GM18907 (cell line): ENCODE results near the gene CHI3L1.

Source experiments
- ATAC-seq: cut with Tn5 transposase; IDR thresholded peaks from one replicate; pipeline ENCODE4 v1.9.1; 2021; ENCODE audit warnings: mild to moderate bottlenecking, moderate library complexity; ENCODE audit not compliant: unreplicated experiment

CHI3L1 gene

GRCh38 chr1:203207751-203208150 is 21.2 kb upstream of the CHI3L1 start:
- no peak for ATAC-seq

GRCh38 chr1:203206129-203206687 is 19.7 kb upstream of the CHI3L1 start:
- ATAC-seq = no peak

DNA sequence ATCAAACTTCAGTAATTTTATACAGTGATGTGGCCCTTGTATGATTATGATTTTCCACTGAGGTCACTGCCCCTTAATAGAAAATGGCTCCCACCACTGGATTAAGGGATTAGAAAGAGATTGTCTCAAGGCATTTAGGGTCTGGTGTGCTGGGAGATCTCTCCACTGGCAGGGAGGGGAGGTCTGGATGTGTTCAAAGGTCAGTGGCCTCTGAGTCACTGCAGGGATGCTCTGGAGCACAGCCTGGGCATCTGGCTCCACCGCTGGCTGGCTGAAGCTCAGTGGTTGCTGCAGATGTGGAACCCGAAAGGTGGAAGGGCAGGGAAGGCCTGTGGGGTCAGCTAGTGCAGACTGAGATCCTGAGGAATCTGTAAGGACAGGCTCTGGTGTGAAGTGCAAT is 18.3 kb upstream of the CHI3L1 start:
- no peak for ATAC-seq

DNA sequence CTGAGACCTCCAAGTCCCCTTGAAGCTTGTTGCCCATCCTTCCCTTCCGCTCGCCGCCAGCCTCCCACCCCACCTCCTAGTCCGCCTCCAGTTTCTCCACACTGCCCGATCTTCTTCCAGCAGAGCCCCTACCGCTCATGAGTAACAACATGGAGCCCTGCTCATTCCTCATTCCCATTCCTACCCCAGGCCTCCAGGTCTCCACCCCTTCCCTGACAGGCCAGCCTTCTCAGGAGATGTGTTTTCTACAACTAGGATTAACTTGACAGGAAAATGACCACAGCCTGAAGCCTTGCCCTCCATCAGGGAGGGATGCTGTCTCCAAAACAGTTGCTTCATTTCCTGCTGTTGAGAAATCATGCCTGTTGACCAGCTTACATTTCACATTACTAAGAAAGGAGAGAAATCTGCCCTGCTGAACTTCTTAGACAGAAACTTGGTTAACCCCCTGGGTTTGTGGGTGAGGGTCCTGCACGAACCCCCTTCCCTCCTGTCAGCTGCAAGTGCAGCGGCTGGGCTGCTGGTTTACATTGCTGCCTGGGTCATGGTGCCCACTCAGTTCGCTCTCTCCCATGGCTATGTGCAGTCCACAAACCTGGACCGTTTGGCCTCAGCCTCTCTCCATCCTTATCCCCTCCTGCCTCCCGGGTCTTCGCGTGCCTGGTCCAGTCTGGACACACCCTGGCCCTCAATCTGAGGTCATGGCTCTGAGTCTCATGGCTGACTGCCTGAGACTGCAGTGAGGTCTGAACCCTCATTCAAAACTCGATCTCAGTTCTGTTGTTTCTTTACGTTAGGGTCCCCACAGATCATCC is 16.1 kb upstream of the CHI3L1 start:
- no peak for ATAC-seq

DNA sequence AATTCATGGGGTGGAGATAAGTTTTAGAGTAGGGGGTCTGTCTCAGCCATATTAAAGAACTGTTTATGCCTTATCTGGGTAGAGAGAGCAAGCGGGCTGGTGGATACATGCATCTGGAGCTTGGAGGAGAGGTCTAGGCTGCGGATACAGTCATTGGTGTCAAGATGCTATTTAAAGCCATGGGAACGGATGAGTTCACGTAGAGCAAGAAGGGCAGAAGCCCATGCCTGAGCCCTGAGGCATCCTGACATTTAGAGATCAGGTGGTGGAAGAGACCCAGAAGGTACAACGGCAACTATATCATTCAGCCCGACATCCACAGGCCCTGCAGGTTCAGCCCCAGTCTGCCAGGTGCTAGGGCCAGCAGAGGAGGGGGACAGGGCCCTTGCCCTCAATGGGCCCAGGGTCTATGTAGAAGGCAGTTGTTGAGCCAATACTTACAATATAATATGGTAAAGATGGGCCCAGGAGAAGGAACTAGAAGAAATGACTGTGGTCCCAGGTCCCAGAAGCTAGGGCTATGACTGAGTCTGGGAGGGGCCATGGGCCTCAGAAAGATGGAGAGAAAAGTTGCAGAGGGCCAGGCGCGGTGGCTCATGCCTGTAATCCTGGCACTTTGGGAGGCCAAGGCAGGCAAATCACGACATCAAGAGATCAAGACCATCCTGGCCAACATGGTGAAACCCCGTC is 15.2 kb upstream of the CHI3L1 start:
- no peak for ATAC-seq

DNA sequence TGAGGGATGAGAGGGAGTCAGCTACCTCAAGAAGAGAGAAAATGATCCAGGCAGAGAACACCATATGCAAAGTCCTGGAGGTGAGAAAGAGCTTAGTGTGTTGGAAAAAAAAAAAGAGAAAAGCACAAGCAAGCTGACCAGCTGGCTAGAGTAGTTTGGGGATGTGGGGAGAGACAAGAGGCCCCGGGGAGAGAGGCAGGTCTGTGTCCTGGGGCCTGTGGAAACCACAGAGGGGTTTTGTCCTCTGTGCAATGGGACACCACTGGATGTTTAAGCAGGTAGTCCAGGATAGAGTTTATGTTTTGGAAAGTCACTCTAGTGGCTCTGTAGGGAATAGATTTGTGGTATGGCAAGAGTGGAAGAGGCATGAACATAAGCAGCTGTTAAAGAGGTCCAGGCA is 14.4 kb upstream of the CHI3L1 start:
- no peak for ATAC-seq

DNA sequence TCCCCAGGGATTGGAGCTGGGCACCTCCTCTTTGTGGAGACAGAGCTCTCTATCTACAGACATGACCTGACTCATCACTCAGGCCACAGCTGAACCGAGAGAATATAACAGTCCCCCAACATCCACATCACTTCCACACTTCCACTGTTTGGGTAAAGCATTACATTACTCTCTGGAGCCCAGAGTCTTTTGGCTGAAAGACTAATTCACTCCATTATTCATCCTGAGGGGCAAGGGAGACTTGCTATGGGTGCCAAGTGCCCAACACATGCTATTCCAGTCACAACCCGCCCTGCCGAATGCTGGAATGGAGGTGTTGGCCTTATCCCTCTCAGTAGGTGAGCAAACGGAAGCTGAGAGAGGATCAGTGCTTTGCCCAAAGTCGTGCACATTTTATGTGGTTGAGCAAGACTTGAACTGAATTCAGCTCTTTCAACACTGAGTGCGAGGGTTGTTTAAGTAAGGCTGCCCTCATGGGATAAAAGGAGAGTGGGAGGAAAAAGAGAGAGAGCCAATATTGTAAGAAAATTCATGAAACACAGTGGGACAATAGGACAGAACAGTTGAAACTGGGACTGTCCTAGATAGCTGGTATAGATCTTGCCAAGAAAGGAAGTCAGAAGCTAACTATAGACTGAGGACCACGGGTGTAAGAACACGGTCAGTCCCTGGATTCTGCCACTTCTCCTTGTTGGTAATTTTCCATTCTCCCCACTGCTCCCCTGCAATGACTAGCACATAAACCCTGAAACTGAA is 13.5 kb upstream of the CHI3L1 start:
- no peak for ATAC-seq

GRCh38 chr1:203199481-203199815 is 12.9 kb upstream of the CHI3L1 start:
- ATAC-seq = no peak

- ATAC-seq = no peak
These were observed 12.5 kb upstream of the CHI3L1 start for GRCh38 chr1:203199002-203199401.

- ATAC-seq = no peak
These were observed 11.1 kb upstream of the CHI3L1 start for GRCh38 chr1:203197625-203198024.

- no peak for ATAC-seq
These were observed 9.9 kb upstream of the CHI3L1 start for GRCh38 chr1:203196371-203196770.

- no peak for ATAC-seq
These were observed 4.4 kb upstream of the CHI3L1 start for GRCh38 chr1:203190949-203191348.

DNA sequence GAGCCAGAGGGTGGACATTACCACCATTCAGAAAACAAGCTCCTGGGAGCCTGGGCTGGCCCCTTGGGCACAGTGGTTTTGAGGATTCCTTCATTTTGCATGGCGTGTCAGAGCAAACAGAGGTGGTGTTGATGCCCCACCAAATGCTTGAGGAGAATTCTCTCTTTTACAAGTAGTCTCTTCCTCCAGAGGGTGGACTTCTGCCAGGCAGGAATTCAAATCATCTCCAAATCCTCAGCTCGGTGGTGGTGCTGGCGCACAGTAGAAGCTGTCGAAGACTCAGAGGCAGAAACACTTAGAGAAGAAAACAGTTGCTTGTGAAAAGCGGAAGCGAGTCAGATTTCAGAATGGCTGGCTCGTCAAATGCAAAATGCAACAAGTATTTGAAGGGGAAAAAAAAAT is 3.4 kb upstream of the CHI3L1 start:
- no peak for ATAC-seq

DNA sequence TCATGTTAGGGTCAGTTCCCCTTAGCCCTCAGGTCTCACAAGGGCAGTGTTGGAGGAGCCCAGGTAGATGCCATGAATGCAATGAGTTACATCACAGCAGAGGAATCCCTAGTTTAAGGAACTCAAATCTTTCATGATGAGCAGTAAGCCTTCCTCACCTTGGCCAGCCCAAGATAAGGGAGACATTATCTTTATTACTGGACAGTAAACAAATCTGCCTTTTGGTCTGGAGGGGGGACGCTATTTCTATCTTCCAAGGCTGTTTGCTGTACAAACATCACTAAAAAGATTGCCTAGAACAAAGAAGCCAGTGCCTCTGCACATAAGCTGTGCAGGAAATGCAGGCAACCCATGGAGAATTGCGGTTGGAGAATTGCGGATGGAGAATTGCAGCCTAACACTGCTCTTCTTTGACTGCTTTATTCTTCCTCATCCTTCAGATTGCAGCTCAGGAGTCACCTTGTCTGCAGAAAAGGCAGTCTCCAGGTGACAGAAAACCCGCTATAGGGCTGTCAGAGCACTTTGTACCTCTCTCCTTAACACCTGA is 2.3 kb upstream of the CHI3L1 start:
- no peak for ATAC-seq

DNA sequence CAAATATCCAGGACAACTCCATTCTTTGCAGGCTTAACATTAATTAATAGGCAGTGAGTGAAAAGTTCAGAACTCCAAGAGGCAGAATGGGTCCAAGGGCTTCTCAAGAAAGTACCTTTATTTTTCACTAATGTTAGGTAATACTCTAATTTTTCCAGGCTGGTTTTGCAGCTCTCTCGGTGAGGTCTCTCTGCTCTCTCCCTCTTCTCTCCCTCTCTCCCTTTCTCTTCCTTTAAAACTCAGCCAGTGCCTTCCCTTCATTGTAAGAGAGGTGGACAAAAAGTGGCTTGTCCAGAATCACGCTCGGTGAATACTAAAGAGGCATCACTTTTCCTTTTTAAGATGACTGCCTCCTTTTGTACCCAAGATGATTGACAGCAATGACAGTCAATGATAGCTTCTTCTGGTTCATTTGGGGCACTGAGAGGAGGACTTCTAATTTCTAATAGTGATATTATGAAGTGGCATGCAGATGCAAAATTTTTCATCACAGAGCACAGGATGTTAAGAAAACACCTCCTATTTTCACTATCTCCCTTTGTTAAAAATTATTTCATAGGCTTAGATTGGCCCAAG is 1.3 kb upstream of the CHI3L1 start:
- ATAC-seq = no peak

DNA sequence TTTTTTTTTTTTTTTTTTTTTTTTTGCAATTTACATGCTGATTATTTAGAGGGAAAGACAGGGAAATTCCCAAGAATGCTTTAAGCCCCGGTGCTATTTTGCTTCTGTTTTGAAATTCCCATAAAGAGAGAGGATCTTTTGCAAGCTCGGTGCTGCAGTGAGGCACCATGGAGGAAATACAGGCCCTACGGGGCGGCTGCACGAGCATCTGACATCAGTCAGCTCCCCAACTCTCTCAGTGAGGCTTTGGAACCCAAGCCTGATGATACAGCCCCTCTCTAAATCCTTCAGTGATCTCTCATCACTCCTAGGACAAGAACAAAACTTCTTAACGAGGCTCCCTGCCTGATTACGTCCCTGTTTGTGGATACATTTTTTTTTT is 791 bp upstream of the CHI3L1 start:
- no peak for ATAC-seq

GRCh38 chr1:203186091-203186445 is 436 bp downstream of the CHI3L1 start:
- no peak for ATAC-seq

DNA sequence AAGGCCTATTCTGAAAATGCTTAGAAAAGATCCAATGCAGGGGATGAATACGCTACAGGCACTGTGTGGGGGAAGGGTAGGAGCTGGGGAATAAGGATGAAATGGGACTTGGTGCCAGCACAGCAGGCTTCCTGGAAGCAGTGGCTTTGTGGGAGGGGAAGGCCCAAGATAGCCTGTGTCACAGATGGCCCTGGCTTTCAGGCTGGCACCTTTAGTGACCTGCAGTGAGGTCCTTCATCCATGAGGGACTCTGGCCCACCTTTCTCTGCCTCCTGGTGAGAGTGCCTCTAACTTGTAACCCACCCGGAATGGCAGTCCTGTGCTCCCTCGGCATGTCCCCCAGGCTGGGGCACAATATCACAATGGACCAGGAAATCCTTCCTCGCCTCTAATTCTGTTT is 919 bp downstream of the CHI3L1 start:
- ATAC-seq = no peak

- no peak for ATAC-seq
These were observed 1.4 kb downstream of the CHI3L1 start for GRCh38 chr1:203185061-203185461.

DNA sequence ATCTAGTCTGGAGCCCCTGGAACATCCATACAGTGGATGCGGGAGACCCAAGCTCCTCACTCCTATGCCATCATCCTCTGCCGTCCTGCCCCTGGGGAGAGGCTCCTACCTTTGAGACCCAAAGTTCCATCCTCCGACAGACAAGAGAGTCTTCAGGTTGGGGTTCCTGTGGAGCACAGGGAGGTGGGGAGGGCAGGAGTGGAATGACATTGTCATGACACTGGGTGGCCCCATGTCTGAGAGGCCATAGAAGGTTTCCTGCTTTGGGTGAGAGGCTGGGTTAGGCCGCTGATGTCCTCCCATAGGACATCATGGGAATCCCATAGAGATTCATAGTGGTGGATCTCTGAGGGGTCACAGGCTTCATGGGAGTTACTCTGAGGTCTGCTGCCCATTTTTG is 2.0 kb downstream of the CHI3L1 start:
- ATAC-seq = no peak

DNA sequence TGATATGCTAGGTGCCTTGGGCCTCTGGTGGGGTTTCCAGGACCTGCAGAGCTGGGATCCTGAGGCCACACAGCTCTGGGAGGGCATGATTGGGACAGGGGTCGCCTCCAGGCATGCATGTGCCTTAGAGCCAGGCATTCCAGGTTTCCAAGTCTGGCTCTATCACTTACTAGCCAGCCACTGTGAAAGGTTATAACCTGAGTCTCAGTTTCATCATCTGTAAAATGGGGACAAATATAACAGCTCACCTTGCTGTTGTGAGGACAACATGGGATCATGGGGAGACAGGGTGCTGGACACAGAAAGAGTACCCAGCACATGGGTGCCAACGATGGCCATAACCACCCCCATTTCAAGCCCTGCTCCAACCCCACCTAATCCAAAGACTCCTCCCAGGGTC is 2.7 kb downstream of the CHI3L1 start:
- ATAC-seq = no peak
